HG02852 (cell line): Measurements from ENCODE around the gene PAF1.

Source experiments
- ATAC-seq: cut with Tn5 transposase; IDR thresholded peaks from one replicate; pipeline ENCODE4 v1.9.1; 2021; ENCODE audit warnings: mild to moderate bottlenecking, moderate library complexity; ENCODE audit not compliant: unreplicated experiment

The PAF1 gene

GRCh38 chr19:39417463-39418181, 26.7 kb upstream of the PAF1 start:
- no peak for ATAC-seq

- ATAC-seq: no peak
Measured at GRCh38 chr19:39416152-39417120, 25.5 kb upstream of the PAF1 start.

- no peak for ATAC-seq
Measured at GRCh38 chr19:39415111-39416046, 24.5 kb upstream of the PAF1 start.

GRCh38 chr19:39413911-39414608, 23.2 kb upstream of the PAF1 start:
- no peak for ATAC-seq

- ATAC-seq: no peak
Measured at GRCh38 chr19:39413272-39413910, 22.5 kb upstream of the PAF1 start.

GRCh38 chr19:39412867-39413271, 22.0 kb upstream of the PAF1 start:
- ATAC-seq: no peak

GRCh38 chr19:39412100-39412866, 21.4 kb upstream of the PAF1 start, which contains the start of gene PLEKHG2:
Gene PLEKHG2, plus strand, starts transcription at chr19:39412669. Its CDS starts 1,418 bp downstream, at chr19:39414087.
- ATAC-seq: peak; percentile 51

GRCh38 chr19:39411832-39412099, 20.9 kb upstream of the PAF1 start:
- peak; percentile 22 for ATAC-seq

- no peak for ATAC-seq
Measured at GRCh38 chr19:39411081-39411831, 20.4 kb upstream of the PAF1 start.

- no peak for ATAC-seq
Measured at GRCh38 chr19:39410831-39411080, 19.9 kb upstream of the PAF1 start.

GRCh38 chr19:39410017-39410830, 19.3 kb upstream of the PAF1 start:
- no peak for ATAC-seq

- ATAC-seq: no peak
Measured at GRCh38 chr19:39409208-39410016, 18.5 kb upstream of the PAF1 start.

- no peak for ATAC-seq
Measured at GRCh38 chr19:39408392-39409207, 17.7 kb upstream of the PAF1 start.

GRCh38 chr19:39407660-39408391, 16.9 kb upstream of the PAF1 start:
- ATAC-seq: no peak

GRCh38 chr19:39407410-39407659, 16.4 kb upstream of the PAF1 start:
- ATAC-seq: no peak
